K562 treated with DMSO at 1 percent for 4 hours (cell line): ENCODE measurements around the gene GAST. TPM values are rescaled to one million over a fixed set of nuclear protein-coding genes. Genes with fewer than 3 reads are reported as not detected.

Source experiments
- total RNA-seq: library from RNA; unstranded; fragments of 300-600 nt; gene quantifications from 2 replicates; pipeline ENCODE4 v1.2.3, GENCODE V29; 2022; ENCODE audit not compliant: insufficient read depth

Gene GAST
- total RNA-seq = not detected in 2 replicates

GRCh38 chr17:41711669-41712400 lies at the start of gene GAST:
GAST (plus strand) TSS chr17:41712331; CDS start chr17:41715437, 3,106 bp downstream.

GRCh38 chr17:41688641-41689496 lies 23.3 kb upstream of the GAST start, which contains the start of gene EIF1:
EIF1 (plus strand) TSS chr17:41688885; CDS start chr17:41689039, 154 bp downstream.

GRCh38 chr17:41734139-41734948 lies 22.2 kb downstream of the GAST start, which contains the start of gene HAP1:
HAP1 (minus strand) TSS chr17:41734643; CDS start chr17:41734634, 9 bp downstream.

Other genes with a start within 250 kb of the GAST start
- gene KRT32, start 244.9 kb upstream of the GAST start, total RNA-seq = not detected in 2 replicates
- not detected in 2 replicates for gene KRT35, start 231.2 kb upstream of the GAST start, total RNA-seq
- not detected in 2 replicates for gene KRT36, start 222.4 kb upstream of the GAST start, total RNA-seq
- not detected in 2 replicates for gene KRT13, start 206.7 kb upstream of the GAST start, total RNA-seq
- gene KRT15, start 193.4 kb upstream of the GAST start, total RNA-seq = 1.0 TPM in 1 of 2 replicates, not detected in the other
- 155 and 171 TPM in 2 replicates for gene KRT19, start 184.0 kb upstream of the GAST start, total RNA-seq
- gene KRT9, start 140.3 kb upstream of the GAST start, total RNA-seq = not detected in 2 replicates
- gene KRT14, start 125.4 kb upstream of the GAST start, total RNA-seq = not detected in 2 replicates
- gene KRT16, start 99.6 kb upstream of the GAST start, total RNA-seq = not detected in 2 replicates
- not detected in 2 replicates for gene KRT17, start 87.8 kb upstream of the GAST start, total RNA-seq
- gene EIF1, start 23.4 kb upstream of the GAST start, total RNA-seq = 1,253 and 1,263 TPM in 2 replicates
- not detected in 2 replicates for gene HAP1, start 22.3 kb downstream of the GAST start, total RNA-seq
- 223 and 303 TPM in 2 replicates for gene JUP, start 74.4 kb downstream of the GAST start, total RNA-seq
- gene P3H4, start 99.6 kb downstream of the GAST start, total RNA-seq = 2.5 and 3.0 TPM in 2 replicates
- 3.2 and 4.0 TPM in 2 replicates for gene FKBP10, start 100.7 kb downstream of the GAST start, total RNA-seq
- gene NT5C3B, start 123.9 kb downstream of the GAST start, total RNA-seq = 94.8 and 98.5 TPM in 2 replicates
- not detected in 2 replicates for gene KLHL10, start 125.5 kb downstream of the GAST start, total RNA-seq
- 4.6 and 7.3 TPM in 2 replicates for gene KLHL11, start 153.1 kb downstream of the GAST start, total RNA-seq
- 103 and 105 TPM in 2 replicates for gene ACLY, start 206.6 kb downstream of the GAST start, total RNA-seq
- 1.1 and 2.1 TPM in 2 replicates for gene ODAD4, start 218.3 kb downstream of the GAST start, total RNA-seq